ENCODE results near the gene OR51E2.

The OR51E2 gene

GRCh38 chr11:4643076-4643475 is 54.6 kb downstream of the OR51E2 start:
- no peak overlapping the region for H3K27ac ChIP-seq
- no peak for TF ChIP-seq CTCF (conservative IDR thresholded peaks at IDR 0.05)

- no peak for TF ChIP-seq CTCF (conservative IDR thresholded peaks at IDR 0.05)
- no peak overlapping the region for H3K27ac ChIP-seq
Observed at GRCh38 chr11:4642043-4642442, 55.6 kb downstream of the OR51E2 start.

DNA sequence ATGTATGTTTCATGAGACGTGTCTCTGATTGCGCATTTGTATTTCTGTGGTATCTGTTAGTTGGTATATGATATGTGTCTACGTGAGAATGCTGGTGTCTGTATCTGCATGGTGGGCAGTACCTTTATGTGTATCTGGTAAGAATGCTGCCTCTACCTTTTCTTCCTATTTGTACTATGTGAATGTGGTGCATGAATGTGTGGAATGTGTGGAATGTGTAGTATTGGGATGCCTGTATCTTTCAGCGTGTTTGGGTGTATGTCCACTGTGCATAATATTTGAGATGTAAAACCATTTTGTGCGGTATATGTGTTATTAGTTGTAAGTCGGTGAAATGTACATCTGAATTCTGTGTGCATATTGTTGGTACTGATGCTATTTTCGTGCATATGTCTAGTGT is 56.2 kb downstream of the OR51E2 start:
- H3K27ac ChIP-seq, result no peak overlapping the region

DNA sequence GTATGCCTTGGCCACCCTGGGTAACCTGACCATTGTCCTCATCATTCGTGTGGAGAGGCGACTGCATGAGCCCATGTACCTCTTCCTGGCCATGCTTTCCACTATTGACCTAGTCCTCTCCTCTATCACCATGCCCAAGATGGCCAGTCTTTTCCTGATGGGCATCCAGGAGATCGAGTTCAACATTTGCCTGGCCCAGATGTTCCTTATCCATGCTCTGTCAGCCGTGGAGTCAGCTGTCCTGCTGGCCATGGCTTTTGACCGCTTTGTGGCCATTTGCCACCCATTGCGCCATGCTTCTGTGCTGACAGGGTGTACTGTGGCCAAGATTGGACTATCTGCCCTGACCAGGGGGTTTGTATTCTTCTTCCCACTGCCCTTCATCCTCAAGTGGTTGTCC is 57.7 kb downstream of the OR51E2 start:
- TF ChIP-seq CTCF (conservative IDR thresholded peaks at IDR 0.05), result no peak
- no peak overlapping the region for H3K27ac ChIP-seq

More for the DNA sequence above, 56.2 kb downstream of the OR51E2 start:
- no peak for TF ChIP-seq CTCF (conservative IDR thresholded peaks at IDR 0.05)

DNA sequence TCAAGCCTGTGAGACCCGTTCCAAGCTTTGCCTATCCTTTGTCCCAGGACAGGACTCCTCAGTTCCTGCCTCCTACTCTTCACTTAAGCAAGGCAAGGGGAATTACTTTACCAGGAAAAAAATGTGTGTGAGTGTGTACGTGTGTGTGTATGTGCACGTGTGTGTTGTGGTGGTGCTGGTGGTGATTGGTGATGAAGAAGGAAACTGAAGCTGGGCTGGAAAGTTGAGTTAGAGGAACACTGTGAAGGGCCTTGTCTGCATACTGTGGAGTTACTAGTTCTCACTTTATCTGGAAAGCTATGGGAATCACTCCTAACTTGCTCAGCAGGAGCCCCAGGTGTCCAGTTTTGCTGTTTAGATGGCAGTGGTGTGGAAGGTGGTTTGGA is 60.0 kb downstream of the OR51E2 start:
- no peak for TF ChIP-seq CTCF (conservative IDR thresholded peaks at IDR 0.05)
- H3K27ac ChIP-seq, result peak overlapping the region; percentile 92

- H3K27ac ChIP-seq, result peak within 1 kb of the TSS; percentile 92
- TF ChIP-seq CTCF (conservative IDR thresholded peaks at IDR 0.05), result peak; percentile 88
Observed at GRCh38 chr11:4636962-4637661, 60.5 kb downstream of the OR51E2 start, which contains the start of gene OR51D1. Gene OR51D1 (plus strand): TSS chr11:4637477. CDS start chr11:4639791, 2,314 bp downstream.

- H3K27ac ChIP-seq, result peak overlapping the region; percentile 92
Observed at GRCh38 chr11:4636136-4636535, 61.5 kb downstream of the OR51E2 start.

More at GRCh38 chr11:4636136-4636535, 61.5 kb downstream of the OR51E2 start:
- no peak for TF ChIP-seq CTCF (conservative IDR thresholded peaks at IDR 0.05)

Data from VCaP (cell line).